Measurements from ENCODE around the gene PRRX2. TPM values are rescaled to one million over a fixed set of nuclear protein-coding genes. Genes with fewer than 3 reads are reported as not detected.

The PRRX2 gene
- total and polyA plus RNA-seq, 9 of the 15 experiments (the other 6 are each of a cell fraction or from before 2014, with no cell fraction given): 0.21 TPM; not detected in 8

DNA sequence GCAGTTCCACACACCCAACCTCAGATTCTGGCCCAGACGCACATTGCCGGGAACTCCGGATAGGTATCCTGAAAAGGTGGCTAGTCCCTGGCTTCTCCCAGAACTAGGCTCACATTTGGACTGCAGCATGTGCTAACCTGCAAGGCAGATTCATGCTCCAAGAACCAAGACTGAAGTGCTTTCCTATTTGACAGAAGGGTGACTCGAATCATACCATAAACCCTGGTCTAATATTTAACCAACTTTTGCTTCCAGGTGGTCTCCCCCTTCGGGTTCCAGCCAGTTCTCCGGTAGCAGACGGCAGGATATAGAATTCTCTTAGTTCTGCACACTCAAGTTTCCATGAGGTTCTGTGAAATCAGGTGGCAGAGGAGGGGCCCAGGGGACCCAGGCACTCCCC lies 79.8 kb downstream of the PRRX2 start (continued):
- TF ChIP-seq TCFL5 (CRISPR knock-in tag; conservative IDR thresholded peaks at IDR 0.05) (no peak), ZNF347 (CRISPR knock-in tag; IDR thresholded peaks at IDR 0.05; ENCODE audit: low read depth) (no peak), FOXM1 (IDR thresholded peaks at IDR 0.05; ENCODE audit: low read depth) (no peak), FOXM1 (CRISPR knock-in tag; IDR thresholded peaks at IDR 0.05; ENCODE audit: low read depth) (no peak), E2F3 (CRISPR knock-in tag; IDR thresholded peaks at IDR 0.05) (no peak), ZBTB7A (IDR thresholded peaks at IDR 0.05; ENCODE audit: borderline replicate concordance, control insufficient read depth, low read depth, low read length) (no peak)
- TF ChIP-seq, protein P1, sequence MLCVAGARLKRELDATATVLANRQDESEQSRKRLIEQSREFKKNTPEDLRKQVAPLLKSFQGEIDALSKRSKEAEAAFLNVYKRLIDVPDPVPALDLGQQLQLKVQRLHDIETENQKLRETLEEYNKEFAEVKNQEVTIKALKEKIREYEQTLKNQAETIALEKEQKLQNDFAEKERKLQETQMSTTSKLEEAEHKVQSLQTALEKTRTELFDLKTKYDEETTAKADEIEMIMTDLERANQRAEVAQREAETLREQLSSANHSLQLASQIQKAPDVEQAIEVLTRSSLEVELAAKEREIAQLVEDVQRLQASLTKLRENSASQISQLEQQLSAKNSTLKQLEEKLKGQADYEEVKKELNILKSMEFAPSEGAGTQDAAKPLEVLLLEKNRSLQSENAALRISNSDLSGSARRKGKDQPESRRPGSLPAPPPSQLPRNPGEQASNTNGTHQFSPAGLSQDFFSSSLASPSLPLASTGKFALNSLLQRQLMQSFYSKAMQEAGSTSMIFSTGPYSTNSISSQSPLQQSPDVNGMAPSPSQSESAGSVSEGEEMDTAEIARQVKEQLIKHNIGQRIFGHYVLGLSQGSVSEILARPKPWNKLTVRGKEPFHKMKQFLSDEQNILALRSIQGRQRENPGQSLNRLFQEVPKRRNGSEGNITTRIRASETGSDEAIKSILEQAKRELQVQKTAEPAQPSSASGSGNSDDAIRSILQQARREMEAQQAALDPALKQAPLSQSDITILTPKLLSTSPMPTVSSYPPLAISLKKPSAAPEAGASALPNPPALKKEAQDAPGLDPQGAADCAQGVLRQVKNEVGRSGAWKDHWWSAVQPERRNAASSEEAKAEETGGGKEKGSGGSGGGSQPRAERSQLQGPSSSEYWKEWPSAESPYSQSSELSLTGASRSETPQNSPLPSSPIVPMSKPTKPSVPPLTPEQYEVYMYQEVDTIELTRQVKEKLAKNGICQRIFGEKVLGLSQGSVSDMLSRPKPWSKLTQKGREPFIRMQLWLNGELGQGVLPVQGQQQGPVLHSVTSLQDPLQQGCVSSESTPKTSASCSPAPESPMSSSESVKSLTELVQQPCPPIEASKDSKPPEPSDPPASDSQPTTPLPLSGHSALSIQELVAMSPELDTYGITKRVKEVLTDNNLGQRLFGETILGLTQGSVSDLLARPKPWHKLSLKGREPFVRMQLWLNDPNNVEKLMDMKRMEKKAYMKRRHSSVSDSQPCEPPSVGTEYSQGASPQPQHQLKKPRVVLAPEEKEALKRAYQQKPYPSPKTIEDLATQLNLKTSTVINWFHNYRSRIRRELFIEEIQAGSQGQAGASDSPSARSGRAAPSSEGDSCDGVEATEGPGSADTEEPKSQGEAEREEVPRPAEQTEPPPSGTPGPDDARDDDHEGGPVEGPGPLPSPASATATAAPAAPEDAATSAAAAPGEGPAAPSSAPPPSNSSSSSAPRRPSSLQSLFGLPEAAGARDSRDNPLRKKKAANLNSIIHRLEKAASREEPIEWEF (CRISPR knock-in tag; IDR thresholded peaks at IDR 0.05): no peak
- TF ChIP-seq, protein P2, sequence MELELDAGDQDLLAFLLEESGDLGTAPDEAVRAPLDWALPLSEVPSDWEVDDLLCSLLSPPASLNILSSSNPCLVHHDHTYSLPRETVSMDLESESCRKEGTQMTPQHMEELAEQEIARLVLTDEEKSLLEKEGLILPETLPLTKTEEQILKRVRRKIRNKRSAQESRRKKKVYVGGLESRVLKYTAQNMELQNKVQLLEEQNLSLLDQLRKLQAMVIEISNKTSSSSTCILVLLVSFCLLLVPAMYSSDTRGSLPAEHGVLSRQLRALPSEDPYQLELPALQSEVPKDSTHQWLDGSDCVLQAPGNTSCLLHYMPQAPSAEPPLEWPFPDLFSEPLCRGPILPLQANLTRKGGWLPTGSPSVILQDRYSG (tag; conservative IDR thresholded peaks at IDR 0.05; ENCODE audit: low read depth): no peak

Measured in K562 (cell line).